ENCODE results near the gene BAHCC1. TPM values are rescaled to one million over a fixed set of nuclear protein-coding genes. Genes with fewer than 3 reads are reported as not detected.

Gene BAHCC1
- total RNA-seq, 1 donor from 2014 or later: 8.6 TPM

- intact Hi-C loops (cut with micrococcal nuclease): no loop called here
- ATAC-seq (no peak), DNase-seq (peak; percentile 27)
Observed at GRCh38 chr17:81383504-81384421, 11.5 kb upstream of the BAHCC1 start.

GRCh38 chr17:81384929-81385319, 10.3 kb upstream of the BAHCC1 start:
- intact Hi-C loops (cut with micrococcal nuclease): no loop called here
- ATAC-seq: no peak

GRCh38 chr17:81385320-81386111, 9.7 kb upstream of the BAHCC1 start:
- intact Hi-C loops (cut with micrococcal nuclease): no loop called here
- ATAC-seq: no peak
- DNase-seq: no peak

More at GRCh38 chr17:81384929-81385319, 10.3 kb upstream of the BAHCC1 start:
- DNase-seq: no peak

- ATAC-seq: no peak
- intact Hi-C loops (cut with micrococcal nuclease): no loop called here
Observed at GRCh38 chr17:81386141-81386645, 9.1 kb upstream of the BAHCC1 start.

DNA sequence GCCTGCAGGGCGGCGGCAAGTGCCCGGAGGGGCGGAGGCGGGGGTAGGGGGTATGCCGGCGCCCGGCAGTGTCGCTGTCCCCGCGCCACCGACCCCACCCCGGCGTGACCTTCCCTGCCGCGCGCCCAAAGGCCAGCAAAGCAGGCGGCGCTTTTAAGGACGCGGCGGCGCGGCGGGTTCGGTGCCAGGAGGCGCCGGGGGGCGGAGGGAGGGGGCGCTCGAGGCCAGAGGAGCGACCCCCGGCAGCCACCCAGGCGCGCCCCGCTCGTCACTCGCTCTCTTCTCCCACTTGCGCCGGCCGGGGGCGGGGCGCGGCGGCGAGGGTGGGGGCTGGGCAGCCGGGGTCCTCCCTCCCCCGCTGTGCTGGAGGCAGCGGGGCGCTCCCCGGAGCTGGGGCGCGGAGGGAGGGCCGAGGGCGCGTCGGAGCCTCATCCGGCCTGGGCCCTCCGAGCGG, 8.6 kb upstream of the BAHCC1 start:
- ATAC-seq: peak; percentile 69

More at GRCh38 chr17:81386141-81386645, 9.1 kb upstream of the BAHCC1 start:
- DNase-seq: no peak

GRCh38 chr17:81387100-81388090, 7.9 kb upstream of the BAHCC1 start:
- ATAC-seq: peak; percentile 46
- intact Hi-C loops (cut with micrococcal nuclease): no loop called here
- DNase-seq: peak; percentile 71

More for the DNA sequence above, 8.6 kb upstream of the BAHCC1 start:
- intact Hi-C loops (cut with micrococcal nuclease): no loop called here
- peak; percentile 77 for DNase-seq

DNA sequence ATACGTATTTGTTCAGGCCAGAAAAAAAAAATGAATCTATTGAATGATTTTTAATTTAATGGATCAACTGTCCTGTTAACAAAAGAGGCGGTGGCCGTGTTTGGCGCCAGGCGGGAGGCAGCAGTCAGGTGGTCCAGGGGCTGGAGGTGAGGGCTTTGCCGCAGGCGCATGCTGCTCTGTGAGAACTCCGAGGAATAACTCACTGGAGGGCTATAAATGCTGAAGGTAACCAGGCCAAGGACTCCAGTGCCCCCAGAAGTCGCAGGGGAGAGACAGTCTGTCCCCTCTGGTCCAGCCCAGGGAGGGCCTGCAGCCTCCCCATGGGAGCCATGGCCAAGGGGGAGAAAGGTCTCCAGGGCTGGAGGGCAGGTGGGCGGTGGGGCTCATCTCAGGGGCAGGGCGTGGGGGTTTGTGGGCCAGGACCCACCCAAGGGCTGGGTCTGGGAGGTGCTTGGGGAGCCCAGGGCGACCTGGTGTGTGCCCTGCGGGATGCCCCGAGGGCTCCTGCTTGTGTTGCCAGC, 7.1 kb upstream of the BAHCC1 start:
- intact Hi-C loops (cut with micrococcal nuclease): no loop called here
- DNase-seq: no peak
- no peak for ATAC-seq

GRCh38 chr17:81388612-81389367, 6.5 kb upstream of the BAHCC1 start:
- DNase-seq: no peak
- no peak for ATAC-seq
- intact Hi-C loops (cut with micrococcal nuclease): no loop called here

DNA sequence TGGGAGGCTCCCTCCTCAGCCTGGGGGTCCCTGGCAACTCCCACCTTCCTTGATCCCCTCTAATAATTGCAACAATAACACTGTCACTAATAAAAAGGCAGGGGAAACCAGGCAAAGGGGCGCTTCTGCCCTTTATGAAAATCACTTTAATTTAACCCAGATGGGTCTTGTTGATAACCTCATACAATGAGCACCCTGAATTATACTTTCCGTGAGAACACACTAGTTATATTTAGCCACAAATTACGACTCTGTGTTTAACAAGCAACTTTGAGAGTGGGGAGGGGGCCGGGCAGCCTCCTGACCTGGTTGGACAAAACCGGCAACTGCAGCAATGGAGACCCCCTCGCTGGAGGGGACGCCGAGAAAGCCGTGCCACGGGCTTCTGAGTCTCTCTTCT, 5.7 kb upstream of the BAHCC1 start:
- no peak for DNase-seq

GRCh38 chr17:81390029-81390872, 5.0 kb upstream of the BAHCC1 start:
- no peak for DNase-seq
- intact Hi-C loops (cut with micrococcal nuclease): no loop called here
- ATAC-seq: no peak

More for the DNA sequence above, 5.7 kb upstream of the BAHCC1 start:
- intact Hi-C loops (cut with micrococcal nuclease): no loop called here
- no peak for ATAC-seq

DNA sequence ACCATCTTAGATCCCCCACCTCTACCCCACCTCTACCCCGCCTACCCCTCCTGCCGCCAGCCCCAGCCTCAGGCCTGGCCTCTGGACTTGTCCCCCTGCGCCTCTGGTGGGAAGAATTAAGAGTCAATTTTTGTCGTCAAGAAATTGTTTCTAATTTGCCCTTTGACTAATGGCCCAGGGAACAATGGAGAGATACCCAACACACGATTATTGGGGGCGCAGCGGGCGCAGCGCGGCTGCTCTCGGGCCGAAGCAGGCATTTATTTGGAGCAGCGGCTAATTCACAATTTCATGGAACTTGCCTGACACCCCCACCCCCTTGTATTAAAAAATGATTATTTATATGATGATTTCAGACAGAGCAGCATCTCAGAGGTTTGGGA, 4.4 kb upstream of the BAHCC1 start:
- no peak for ATAC-seq
- intact Hi-C loops (cut with micrococcal nuclease): no loop called here
- DNase-seq: no peak

DNA sequence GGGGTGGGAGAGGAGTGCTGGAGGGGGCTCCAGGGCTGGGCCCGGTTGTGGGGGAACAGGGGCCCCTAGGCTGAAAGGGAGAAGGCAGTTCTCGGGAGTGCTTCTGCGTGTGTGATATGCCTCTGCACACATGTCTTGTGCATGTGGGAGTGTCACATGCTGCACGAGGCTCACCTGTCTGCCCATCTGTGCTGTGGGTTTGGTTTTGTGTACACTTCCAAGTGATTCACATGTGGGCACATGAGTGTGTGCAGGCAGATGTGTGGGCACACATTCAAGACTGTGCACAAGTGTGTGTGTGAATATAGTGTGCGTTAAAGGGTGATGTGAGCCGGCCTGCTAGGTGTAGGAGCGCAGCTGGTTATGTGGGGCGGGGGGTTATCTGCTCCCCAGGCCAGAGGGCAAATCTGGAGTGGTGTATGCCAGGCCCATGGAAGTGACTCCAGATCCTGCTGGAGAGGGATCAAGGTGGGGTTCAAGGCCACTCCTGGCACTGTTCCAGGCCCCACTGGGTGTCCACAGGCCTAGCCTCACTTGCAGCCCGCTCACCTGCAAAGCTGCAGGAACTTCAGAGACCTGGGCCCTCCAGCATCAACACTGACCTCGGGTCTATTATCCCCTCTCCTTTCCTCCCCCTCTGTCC, 3.8 kb upstream of the BAHCC1 start:
- no peak for ATAC-seq

GRCh38 chr17:81391936-81392908, 3.0 kb upstream of the BAHCC1 start:
- intact Hi-C loops (cut with micrococcal nuclease): no loop called here
- DNase-seq (peak; percentile 80), ATAC-seq (no peak)

More for the DNA sequence above, 3.8 kb upstream of the BAHCC1 start:
- no peak for DNase-seq
- intact Hi-C loops (cut with micrococcal nuclease): no loop called here

DNA sequence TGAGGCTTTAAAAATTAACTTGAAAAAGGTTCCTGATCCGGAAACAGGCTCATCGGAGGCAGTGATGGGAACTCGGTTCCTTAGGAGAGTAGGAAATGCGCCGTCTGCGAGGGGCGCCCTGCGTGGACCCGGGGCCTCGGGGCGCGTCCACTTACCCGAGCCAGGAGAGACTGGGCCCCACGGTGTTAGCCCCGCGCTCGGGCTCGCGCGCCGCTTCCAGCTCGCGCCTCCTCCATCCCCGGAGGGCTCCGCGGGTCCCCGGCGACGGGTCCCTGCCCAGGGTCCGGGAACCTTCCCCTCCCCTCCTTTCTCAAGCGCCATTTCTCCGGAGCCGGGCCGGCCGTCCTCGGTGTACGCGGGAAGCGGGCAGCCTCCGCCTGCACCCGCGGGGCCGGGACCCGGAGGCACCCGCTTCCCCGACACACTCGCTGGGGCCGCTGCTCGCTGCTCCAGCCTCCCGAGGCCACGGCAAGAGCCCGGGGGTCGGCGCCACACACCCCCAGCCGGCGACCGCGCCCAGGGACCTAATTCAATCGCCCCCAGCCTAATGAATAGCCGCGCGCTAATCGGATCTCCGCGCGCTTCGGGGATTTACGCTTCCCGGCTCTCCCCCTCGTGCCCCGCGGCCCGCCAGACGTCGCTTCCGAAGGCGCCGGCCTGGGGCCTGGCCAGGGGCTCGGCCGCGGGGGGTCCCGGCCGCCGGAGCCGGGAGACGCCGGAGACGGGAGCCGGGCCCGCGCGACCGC, 2.2 kb upstream of the BAHCC1 start:
- ATAC-seq: no peak
- peak; percentile 61 for DNase-seq
- intact Hi-C loops (cut with micrococcal nuclease): no loop called here
